Measurements from ENCODE around the gene MIDN. TPM values are rescaled to one million over a fixed set of nuclear protein-coding genes. Genes with fewer than 3 reads are reported as not detected.

Gene MIDN
- total and polyA plus RNA-seq, 10 of the 15 experiments (the other 5 are each of a cell fraction or from before 2014, with no cell fraction given): 0.38 to 51.5 (median 7.2) TPM

GRCh38 chr19:1241417-1242095, 6.8 kb upstream of the MIDN start, which contains the start of gene ATP5F1D:
ATP5F1D (plus strand) TSS chr19:1241751; CDS start chr19:1241851, 100 bp downstream.
- SMC1A ChIA-PET (ENCODE audit: uncharacterized antibody, unreplicated experiment): interaction anchor here (1.4 to 6.9 kb wide), 2 partner anchors 25 to 128 kb away, joined by 7 to 172 read pairs; partner anchors contain the start of gene CIRBP
- in situ Hi-C loops (cut with MboI): no loop called here
- intact Hi-C loops (cut with micrococcal nuclease; ENCODE audit: unreplicated experiment): loop anchor here (5.0 to 10.0 kb wide), 2 partner anchors 139 to 317 kb away; partner anchors contain the start of genes ARID3A and GPX4
- TF ChIP-seq RUNX3 (IDR thresholded peaks at IDR 0.05; ENCODE audit: low read length) (no peak), USF2 (IDR thresholded peaks at IDR 0.05; ENCODE audit: borderline replicate concordance, low read depth, low read length) (no peak), RAD21 (IDR thresholded peaks at IDR 0.05; ENCODE audit: insufficient read depth, low read depth, low read length) (no peak), SUPT20H (IDR thresholded peaks at IDR 0.05; ENCODE audit: borderline replicate concordance, control insufficient read depth, low read depth, low read length) (no peak), HCFC1 (IDR thresholded peaks at IDR 0.05; ENCODE audit: low read length) (peak; percentile 99), RELA (IDR thresholded peaks at IDR 0.05; ENCODE audit: borderline replicate concordance, partially characterized antibody) (peak; percentile 83), BHLHE40 (IDR thresholded peaks at IDR 0.05; ENCODE audit: borderline replicate concordance in 1 of 2, low read depth in 2 of 2, low read length in 1 of 2) (peak; percentile 35 to 82; a peak in 1 of 4 replicates), NR2C1 (IDR thresholded peaks at IDR 0.05) (peak; percentile 85), SIN3A (IDR thresholded peaks at IDR 0.05; ENCODE audit: low read depth, low read length) (peak; percentile 72; the same call in 1 of the 2 replicates), JUNB (IDR thresholded peaks at IDR 0.05) (no peak), ATF3 (IDR thresholded peaks at IDR 0.05; ENCODE audit: borderline replicate concordance, extremely low read depth, low read depth, low read length) (peak; percentile 37; the same call in 1 of the 2 replicates), TAF1 (IDR thresholded peaks at IDR 0.05; ENCODE audit: borderline replicate concordance, low read depth, low read length) (no peak), CREM (IDR thresholded peaks at IDR 0.05; ENCODE audit: low read depth) (peak; percentile 98), BCLAF1 (IDR thresholded peaks at IDR 0.05) (0 out of 2 replicates have a peak, but pooled peaks have one; percentile 23), MTA3 (IDR thresholded peaks at IDR 0.05; ENCODE audit: borderline replicate concordance, low read length) (no peak), ZNF24 (IDR thresholded peaks at IDR 0.05) (peak; percentile 47; the same call in 1 of the 2 replicates), IKZF1 (conservative IDR thresholded peaks at IDR 0.05) (peak; percentile 100), CREB1 (IDR thresholded peaks at IDR 0.05; ENCODE audit: low read depth) (peak; percentile 98), KAT2A (conservative IDR thresholded peaks at IDR 0.05; ENCODE audit: control insufficient read depth, low read depth, low read length) (no peak), NFYB (IDR thresholded peaks at IDR 0.05; ENCODE audit: insufficient read depth, low read depth, low read length) (no peak)

More at GRCh38 chr19:1241417-1242095, 6.8 kb upstream of the MIDN start, which contains the start of gene ATP5F1D:
- under 1% methylated on average over 59 of the region's 79 CpGs for WGBS (ENCODE audit: insufficient coverage, insufficient replicate concordance, low lambda C conversion rate, missing lambda C conversion rate)
- Histone ChIP-seq H4K20me1 (ENCODE audit: control insufficient read depth, insufficient read depth) (no peaks in the 10 kb centered on the region), H3K4me3 (peak within 1 kb of the TSS; percentile 80), H3K36me3 (ENCODE audit: control insufficient read depth in 2 of 2, insufficient read depth in 2 of 2, low read length in 1 of 2) (no peaks in the 10 kb centered on the region; a peak in 2 of 4 replicates), H3K79me2 (ENCODE audit: control insufficient read depth, insufficient read depth, low read length) (peaks cover 17% of the 10 kb centered on the region), H3K27ac (ENCODE audit: control insufficient read depth, insufficient read depth) (peak within 1 kb of the TSS; percentile 73), H3K4me1 (ENCODE audit: control insufficient read depth, insufficient read depth, low read length) (peaks cover 24% of the 10 kb centered on the region), H3K9ac (ENCODE audit: control insufficient read depth, insufficient read depth, low read length) (peak within 1 kb of the TSS; percentile 85), H2AFZ (ENCODE audit: control insufficient read depth, low read depth, low read length) (peak within 1 kb of the TSS; percentile 88), H3K9me3 (replicated peaks; ENCODE audit: control insufficient read depth, insufficient read depth, low read length) (no peaks in the 10 kb centered on the region), H3K4me2 (ENCODE audit: control insufficient read depth, insufficient read depth) (peak within 1 kb of the TSS; percentile 95), H3K27me3 (replicated peaks in 1 of 2; ENCODE audit: control insufficient read depth in 2 of 2, insufficient read depth in 2 of 2, low read length in 1 of 2) (peaks cover 0 to 7% of the 10 kb centered on the region in 2 experiments; a peak in 3 of 4 replicates)
- DNase-seq (ENCODE audit: low read depth, low spot score) (peak; percentile 80), FAIRE-seq (peak; percentile 96), ATAC-seq (peak; percentile 80)
- no TSS peak for BruUV-seq (replicated peaks)
- ChIA-PET POLR2A (interaction anchor here (0.6 to 7.7 kb wide), 7 partner anchors 24 to 333 kb away, joined by 3 to 184 read pairs (median 4); partner anchors contain the start of gene CIRBP), RAD21 (ENCODE audit: unreplicated experiment) (interaction anchor here (0.6 to 2.0 kb wide), 6 partner anchors 25 to 471 kb away, joined by 3 to 18 read pairs (median 4); partner anchors contain the start of gene CIRBP), CTCF (interaction anchor here (0.7 to 6.1 kb wide), 10 partner anchors 19 to 378 kb away, joined by 3 to 363 read pairs (median 3); partner anchors contain the start of genes CIRBP and SBNO2)

Measured in GM12878 (cell line).